Tibial artery (tissue), 4 donors: Measurements from ENCODE around the gene FBXL17.
A peak's percentile ranks its signal among the peaks of the same experiment; 100 is the strongest.

Source experiments
- DNase-seq, 2 donors: peaks; one replicate each; pipeline ENCODE4 v3.0.0-alpha.2; 2019
- H3K27ac ChIP-seq, 2 donors: fragments of 200-600 bp; sonication (generic) in 1 of 2; 1 replicate in 1 of 2; 2 replicates in 1 of 2; pipeline ENCODE4 v1.5.1; 2018 to 2019; ENCODE audit warnings: mild to moderate bottlenecking in 1 of 2
- H3K27me3 ChIP-seq, 2 donors: fragments of 200-600 bp; sonication (generic) in 1 of 2; one replicate each; pipeline versions ENCODE4 v1.5.1 to v1.6.0; 2016 to 2019
- H3K36me3 ChIP-seq, 3 donors: fragments of 200-600 bp; sonication (generic) in 2 of 3; one replicate each; pipeline ENCODE4 v1.5.1; 2016 to 2019; ENCODE audit warnings: mild to moderate bottlenecking in 2 of 3
- H3K4me1 ChIP-seq, 4 donors: fragments of 200-600 bp; sonication (generic) in 2 of 4; 1 replicate in 3 of 4; 2 replicates in 1 of 4; pipeline ENCODE4 v1.5.1; 2016 to 2019
- H3K4me3 ChIP-seq, 2 donors: fragments of 200-600 bp; sonication (generic) in 1 of 2; 1 replicate in 1 of 2; 2 replicates in 1 of 2; pipeline ENCODE4 v1.5.1; 2018 to 2019; ENCODE audit warnings: mild to moderate bottlenecking in 2 of 2
- H3K9me3 ChIP-seq, 3 donors: fragments of 200-600 bp; sonication (generic) in 1 of 3; one replicate each; pipeline ENCODE4 v1.5.1; 2016 to 2019
- intact Hi-C: fragments of 100-400 bp; cut with DNase I; formaldehyde crosslinking; loops from one replicate; pipeline ENCODE4 v1.15.0; 2023; ENCODE audit warnings: low total_unique reads
- TF ChIP-seq, protein P1 (sequence below), 2 experiments: fragments of 200-600 bp in 1 of 2; fragments of 450-650 bp in 1 of 2; IDR thresholded peaks; one replicate each; pipeline ENCODE4 v1.5.1; 2017 to 2019; ENCODE audit warnings: antibody characterized with exemption in 2 of 2, mild to moderate bottlenecking in 1 of 2, moderate library complexity in 1 of 2

The FBXL17 gene

DNA sequence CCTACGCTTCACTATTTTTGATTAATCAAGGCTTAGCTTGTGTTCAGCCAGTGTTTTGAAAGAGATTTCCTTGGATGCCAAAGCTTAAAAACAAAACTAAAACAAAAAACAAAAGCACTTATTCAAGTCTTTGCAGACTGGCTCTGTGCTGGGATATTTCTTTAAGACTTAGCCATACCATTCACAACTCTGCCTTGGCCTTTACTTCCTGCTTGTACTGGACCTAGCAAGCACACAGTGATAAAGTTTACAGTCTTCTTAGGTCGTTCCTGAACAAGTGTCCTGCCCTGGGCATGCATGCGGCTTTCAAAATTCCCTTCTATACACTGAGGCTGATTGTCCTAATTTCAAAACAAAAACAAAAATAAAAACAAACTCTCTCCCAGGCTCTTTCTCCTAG lies 20.7 kb downstream of the FBXL17 start:
- Histone ChIP-seq H3K27me3 (no peaks in the 10 kb centered on the region), H3K9me3 (no peaks in the 10 kb centered on the region), H3K36me3 (peaks cover 0 to 7% (median 4%) of the 10 kb centered on the region in 3 donors), H3K27ac (no peak overlapping the region), H3K4me1 (no peaks in the 10 kb centered on the region), H3K4me3 (no peak overlapping the region)
- TF ChIP-seq, protein P1, sequence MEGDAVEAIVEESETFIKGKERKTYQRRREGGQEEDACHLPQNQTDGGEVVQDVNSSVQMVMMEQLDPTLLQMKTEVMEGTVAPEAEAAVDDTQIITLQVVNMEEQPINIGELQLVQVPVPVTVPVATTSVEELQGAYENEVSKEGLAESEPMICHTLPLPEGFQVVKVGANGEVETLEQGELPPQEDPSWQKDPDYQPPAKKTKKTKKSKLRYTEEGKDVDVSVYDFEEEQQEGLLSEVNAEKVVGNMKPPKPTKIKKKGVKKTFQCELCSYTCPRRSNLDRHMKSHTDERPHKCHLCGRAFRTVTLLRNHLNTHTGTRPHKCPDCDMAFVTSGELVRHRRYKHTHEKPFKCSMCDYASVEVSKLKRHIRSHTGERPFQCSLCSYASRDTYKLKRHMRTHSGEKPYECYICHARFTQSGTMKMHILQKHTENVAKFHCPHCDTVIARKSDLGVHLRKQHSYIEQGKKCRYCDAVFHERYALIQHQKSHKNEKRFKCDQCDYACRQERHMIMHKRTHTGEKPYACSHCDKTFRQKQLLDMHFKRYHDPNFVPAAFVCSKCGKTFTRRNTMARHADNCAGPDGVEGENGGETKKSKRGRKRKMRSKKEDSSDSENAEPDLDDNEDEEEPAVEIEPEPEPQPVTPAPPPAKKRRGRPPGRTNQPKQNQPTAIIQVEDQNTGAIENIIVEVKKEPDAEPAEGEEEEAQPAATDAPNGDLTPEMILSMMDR (IDR thresholded peaks at IDR 0.05) = no peak
- intact Hi-C loops = no loop called here
- no peak for DNase-seq

DNA sequence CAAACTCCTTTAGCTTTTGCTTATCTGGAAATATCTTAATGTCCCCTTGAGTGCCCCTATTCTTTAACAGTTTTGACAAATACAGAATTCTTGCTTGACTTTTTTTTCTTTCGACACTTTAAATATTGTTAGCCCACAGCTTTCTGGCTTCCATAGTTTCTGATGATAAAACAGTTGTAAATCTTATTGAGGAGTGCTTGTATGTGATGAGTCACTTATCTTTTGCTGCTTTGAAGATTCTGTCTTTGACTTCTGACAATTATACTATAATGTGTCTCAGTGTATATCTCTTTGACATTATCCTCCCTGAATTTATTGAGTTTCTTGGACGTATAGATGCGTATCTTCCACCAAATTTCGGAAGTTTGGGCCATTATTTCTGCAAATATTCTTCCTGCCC lies 21.6 kb downstream of the FBXL17 start:
- no peak for DNase-seq
- no peak overlapping the region for H3K4me3 ChIP-seq
- H3K4me1 ChIP-seq = no peaks in the 10 kb centered on the region
- H3K27ac ChIP-seq = no peak overlapping the region
- no peaks in the 10 kb centered on the region for H3K27me3 ChIP-seq
- peaks cover 0 to 7% (median 4%) of the 10 kb centered on the region in 3 donors for H3K36me3 ChIP-seq
- intact Hi-C loops = no loop called here
- H3K9me3 ChIP-seq = no peaks in the 10 kb centered on the region
- TF ChIP-seq, protein P1 (IDR thresholded peaks at IDR 0.05) = no peak

DNA sequence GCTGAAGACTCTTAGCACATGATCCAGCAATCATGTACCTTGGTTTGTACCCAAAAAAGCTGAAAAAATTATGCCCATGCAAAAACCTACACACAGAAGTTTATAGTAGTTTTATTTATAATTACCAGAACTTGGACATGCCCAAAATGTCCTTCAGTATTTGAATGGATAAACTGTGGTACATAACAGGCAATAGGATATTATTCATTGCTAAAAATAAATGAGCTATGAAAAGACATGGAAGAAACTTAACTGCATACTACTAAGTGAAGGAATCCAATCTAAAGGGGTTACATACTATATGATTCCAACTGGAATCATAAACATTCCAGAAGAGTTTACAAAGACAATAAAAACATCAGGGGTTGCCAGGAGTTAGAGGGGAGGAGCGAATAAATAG lies 25.6 kb downstream of the FBXL17 start:
- no peaks in the 10 kb centered on the region for H3K27me3 ChIP-seq
- intact Hi-C loops = no loop called here
- TF ChIP-seq, protein P1 (IDR thresholded peaks at IDR 0.05) = no peak
- no peak for DNase-seq
- H3K9me3 ChIP-seq = no peaks in the 10 kb centered on the region
- no peak overlapping the region for H3K27ac ChIP-seq
- H3K36me3 ChIP-seq = no peaks in the 10 kb centered on the region
- no peak overlapping the region for H3K4me3 ChIP-seq
- H3K4me1 ChIP-seq = no peaks in the 10 kb centered on the region

DNA sequence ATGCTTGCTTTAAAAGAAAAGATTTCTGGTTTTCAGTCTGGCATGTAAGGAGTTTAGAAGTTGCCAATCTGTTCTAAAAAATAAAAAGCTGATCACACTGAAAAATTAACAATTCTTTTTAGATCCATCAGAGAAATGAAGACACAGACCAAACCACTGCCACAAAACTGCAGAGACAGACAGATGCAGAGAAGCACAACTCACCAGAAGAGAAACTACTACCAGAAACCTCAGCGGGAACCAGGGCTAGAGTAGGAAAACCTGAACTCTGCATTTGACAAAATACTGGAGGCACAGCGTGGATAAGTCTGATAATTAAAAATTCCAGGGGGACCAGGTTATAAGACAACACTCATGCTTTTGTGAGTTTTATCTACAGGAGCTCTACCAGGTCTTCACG lies 28.8 kb downstream of the FBXL17 start:
- TF ChIP-seq, protein P1 (IDR thresholded peaks at IDR 0.05) = no peak
- Histone ChIP-seq H3K27ac (no peak overlapping the region), H3K27me3 (no peaks in the 10 kb centered on the region), H3K9me3 (no peaks in the 10 kb centered on the region), H3K4me1 (no peaks in the 10 kb centered on the region), H3K4me3 (no peak overlapping the region), H3K36me3 (no peaks in the 10 kb centered on the region)
- DNase-seq = no peak
- intact Hi-C loops = no loop called here

DNA sequence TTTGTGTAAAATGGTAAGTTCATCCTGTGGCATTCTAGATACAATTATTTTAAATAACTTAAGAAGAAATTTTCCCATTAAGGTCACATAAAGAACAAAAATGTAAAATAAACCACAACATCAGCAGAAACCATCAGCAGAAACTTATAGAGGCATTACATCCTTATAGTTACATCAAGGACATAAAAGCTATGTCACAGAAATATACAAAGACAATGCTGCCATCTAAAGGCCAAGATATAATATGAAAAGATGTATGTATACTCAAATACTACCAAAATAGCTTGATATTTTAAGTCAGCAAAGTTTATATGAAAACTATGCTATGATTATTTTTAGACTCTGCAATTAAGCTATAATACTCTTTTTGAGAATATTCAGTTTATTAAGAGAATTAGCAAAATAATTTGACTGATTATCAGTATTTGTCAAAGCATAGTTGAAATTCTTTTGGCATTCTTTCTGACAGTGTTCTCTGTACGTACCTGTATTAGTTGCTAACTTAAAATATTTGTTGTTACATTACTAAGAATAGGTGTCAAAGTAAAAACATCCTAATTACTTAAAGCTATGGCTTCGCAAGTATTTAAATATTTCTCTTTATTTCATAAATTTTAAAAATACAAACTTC lies 36.2 kb downstream of the FBXL17 start:
- intact Hi-C loops = no loop called here
- H3K27ac ChIP-seq = no peak overlapping the region
- H3K36me3 ChIP-seq = no peaks in the 10 kb centered on the region
- no peaks in the 10 kb centered on the region for H3K27me3 ChIP-seq
- H3K4me1 ChIP-seq = no peaks in the 10 kb centered on the region
- DNase-seq = no peak
- H3K9me3 ChIP-seq = no peaks in the 10 kb centered on the region
- TF ChIP-seq, protein P1 (IDR thresholded peaks at IDR 0.05) = peak; percentile 17 to 33
- H3K4me3 ChIP-seq = no peak overlapping the region
